GM18499 (cell line): Measurements from ENCODE around the gene CYRIA.

Experiments
- ATAC-seq: cut with Tn5 transposase; IDR thresholded peaks from one replicate; pipeline ENCODE4 v1.9.1; 2021; ENCODE audit warnings: moderate number of reproducible peaks; ENCODE audit not compliant: insufficient read depth, unreplicated experiment

The CYRIA gene

GRCh38 chr2:16671760-16672159 is 6.1 kb upstream of the CYRIA start:
- no peak for ATAC-seq

GRCh38 chr2:16669388-16669787 is 3.8 kb upstream of the CYRIA start:
- no peak for ATAC-seq

DNA sequence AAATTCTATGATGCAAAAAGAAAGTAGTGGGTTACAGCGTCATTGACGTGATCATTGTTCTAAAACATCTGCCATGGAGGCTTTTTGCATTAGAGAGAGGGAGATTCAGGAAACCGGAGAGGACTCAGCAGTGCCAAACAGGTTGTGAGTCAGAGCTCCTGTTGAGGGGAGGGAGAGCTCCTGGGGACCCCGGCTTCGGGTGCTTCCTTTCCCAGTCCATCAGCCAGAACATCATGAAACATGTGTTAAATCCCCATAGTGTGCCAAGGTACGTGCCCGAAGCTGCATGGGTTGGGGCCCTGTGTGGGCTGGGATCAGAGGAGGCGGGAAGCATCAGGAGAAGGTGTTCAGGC is 791 bp upstream of the CYRIA start:
- no peak for ATAC-seq

DNA sequence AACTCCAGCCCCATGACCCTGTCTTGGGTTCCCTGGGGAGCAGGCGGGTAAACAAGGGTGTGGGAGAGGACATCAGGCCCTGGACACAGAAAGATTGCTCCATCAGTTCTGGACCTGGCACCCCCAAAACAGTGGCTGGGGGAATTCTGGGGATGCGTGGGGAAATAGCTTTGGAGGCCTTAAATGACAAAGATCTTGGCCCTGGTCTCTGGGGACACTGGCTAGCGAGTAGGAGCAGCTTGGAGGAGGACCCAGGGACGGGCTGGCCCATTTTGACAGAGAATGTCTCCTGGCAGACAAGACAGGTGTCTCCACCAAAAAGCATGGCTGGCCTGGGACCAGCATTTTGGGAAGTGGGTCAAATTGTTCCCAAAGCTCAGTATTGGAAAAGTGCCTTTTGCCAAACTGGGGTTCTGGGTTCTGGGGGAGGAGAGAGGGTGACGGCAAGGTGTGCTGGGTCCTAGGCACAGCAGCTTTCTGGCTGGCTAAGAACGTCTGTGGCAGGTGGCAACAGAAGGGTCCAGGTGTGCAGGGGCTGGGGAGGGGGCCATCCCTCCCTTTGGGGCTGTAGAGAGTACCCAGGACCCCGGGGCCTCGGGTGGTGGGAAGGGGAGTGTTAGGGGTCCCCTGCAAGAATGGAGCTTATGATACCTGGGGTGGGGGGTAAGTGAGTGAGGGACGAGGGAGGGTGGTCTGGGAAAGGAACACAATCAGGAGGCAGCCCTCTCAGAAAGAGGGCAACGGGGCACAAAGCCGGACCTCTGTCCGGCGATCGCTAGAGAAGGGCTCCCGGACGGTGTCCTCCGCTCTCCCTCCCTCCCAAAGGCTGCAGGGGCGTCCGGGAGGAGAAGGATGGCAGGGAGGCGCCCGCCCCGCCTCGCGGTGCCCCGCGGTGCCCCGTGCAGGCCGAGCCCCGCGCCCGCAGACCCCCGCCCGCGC is 556 bp downstream of the CYRIA start:
- ATAC-seq: no peak

- no peak for ATAC-seq
Observed at GRCh38 chr2:16664052-16664731, 1.4 kb downstream of the CYRIA start.

DNA sequence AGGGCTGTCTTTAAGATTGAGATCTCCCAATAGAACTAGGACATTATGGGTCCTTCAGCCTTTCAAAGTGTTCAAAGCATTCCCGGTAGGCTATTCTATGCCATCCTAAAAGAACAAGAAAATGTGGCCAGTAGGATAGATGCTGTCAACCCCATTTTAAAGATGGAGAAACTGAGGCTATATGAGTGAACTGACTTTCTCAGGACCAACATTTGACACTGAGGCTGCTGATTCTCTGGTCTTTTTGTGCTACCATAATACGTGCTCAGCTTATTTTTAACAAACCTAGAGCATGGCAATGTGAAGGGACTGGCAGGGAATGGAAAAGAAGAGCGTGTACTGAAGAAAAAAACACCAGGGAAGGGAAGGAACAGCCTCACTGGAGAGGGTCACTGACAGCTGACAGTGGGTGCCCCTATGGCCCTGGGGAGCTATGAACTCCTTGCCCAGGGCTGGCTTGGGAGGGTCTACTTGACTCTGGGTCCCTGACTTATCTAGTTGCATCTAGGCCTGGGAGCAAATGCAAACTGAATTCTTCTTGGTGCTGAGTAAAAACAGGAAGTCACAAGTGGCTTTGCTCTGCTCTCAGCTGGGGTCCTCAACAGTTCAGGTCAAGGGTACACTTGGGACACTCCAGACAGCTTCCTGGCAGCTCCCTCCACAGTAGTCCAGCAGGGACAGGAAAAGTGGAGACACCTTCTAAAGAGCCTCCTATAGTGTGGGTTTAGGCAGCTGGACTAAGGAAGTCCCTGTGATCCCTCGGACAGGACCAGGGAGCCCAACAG is 2.3 kb downstream of the CYRIA start:
- no peak for ATAC-seq

DNA sequence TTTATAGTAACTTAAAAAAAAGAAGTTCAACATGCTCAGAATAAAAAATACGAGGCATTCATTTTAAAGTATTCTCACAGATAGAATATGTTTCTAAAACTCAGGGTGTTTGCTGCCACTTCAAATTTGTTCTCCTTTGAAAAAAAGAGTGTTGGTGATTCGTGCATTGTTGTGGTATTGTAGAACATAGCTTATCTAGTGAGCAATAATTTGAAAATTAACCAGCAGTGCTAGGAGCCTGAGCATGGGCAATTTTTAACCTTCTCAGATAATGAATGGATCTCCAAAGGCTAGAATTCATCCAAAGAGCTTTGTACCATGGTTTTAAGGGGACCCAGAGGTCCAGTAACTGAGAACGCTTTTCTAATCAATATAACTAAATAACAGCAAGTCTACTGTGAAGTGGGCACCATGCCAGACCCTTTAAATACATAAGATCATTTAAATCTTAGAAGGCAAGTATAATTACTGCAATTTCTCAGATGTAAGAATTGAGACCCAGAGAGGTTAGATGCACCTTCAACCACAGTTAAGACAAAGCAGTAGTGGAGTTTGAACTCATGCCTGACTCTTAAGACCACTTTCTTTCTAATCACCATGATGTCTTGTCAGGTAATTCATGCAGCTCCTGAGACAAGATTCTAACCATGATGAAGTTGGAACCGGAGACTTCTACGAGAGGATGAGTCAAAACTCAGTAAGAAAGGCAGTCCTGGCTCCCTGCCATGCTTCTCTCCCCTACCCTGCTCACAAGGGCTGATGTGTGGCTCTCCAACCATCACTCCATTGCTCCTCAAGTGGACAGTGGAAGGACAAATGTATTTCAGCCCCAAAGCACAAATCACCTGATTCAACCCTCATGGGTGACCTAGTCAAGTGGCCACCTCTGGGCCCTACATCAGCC is 3.4 kb downstream of the CYRIA start:
- ATAC-seq: no peak

DNA sequence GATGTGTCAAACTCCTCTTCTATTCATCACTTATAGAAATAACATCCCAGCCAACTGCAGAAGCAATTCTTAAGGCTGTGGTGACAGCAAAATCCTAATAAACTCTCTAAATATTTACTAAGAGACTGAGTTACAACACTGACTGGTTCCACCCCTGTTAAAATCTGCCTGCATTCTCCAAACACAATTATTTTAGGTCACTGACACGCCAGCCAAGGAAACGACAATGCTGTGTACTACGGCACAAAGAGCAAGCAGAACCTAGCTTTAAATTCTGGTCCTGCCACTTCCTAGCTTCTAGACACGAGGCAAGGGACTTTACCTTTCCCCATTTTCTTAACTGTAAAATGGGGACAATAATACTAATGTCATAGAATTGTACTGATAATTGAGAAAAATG is 4.1 kb downstream of the CYRIA start:
- ATAC-seq: no peak

DNA sequence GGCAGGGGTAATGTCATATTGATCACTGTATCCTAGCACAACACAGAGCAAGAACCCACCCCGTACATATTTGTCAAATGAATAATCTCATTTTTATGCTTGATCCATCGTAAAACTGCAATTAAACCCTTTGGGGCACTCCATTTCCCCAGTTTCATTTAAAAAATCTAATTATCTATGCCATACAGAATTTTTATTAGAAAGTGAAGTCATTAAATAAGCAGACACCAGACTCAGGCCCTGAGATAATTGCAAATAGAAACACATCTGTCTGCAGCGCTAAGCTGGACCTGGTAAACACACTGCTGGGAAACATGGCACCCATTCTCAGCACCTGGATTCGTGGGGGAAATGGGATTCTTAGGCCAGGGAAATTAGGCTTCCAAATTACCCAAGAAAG is 5.1 kb downstream of the CYRIA start:
- ATAC-seq: no peak

DNA sequence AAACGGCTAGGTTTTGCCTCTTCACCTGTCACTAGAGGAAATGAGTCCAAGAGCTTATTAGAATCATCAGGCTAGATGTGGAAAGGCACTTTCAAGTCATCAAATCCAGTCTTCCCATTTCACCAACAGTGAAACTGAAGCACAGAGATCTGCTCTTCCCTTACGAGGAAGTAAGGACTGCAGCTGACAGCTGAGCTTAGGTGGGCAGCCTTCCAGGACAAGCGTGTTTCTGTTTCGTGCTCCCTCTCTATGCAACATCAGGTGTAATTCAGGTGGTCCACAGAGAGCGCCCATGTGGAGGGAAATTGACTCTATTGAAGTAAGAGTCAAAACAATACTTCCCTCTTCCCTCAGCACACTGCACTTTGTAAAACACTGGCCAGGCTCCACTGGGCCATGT is 5.5 kb downstream of the CYRIA start:
- ATAC-seq: no peak

DNA sequence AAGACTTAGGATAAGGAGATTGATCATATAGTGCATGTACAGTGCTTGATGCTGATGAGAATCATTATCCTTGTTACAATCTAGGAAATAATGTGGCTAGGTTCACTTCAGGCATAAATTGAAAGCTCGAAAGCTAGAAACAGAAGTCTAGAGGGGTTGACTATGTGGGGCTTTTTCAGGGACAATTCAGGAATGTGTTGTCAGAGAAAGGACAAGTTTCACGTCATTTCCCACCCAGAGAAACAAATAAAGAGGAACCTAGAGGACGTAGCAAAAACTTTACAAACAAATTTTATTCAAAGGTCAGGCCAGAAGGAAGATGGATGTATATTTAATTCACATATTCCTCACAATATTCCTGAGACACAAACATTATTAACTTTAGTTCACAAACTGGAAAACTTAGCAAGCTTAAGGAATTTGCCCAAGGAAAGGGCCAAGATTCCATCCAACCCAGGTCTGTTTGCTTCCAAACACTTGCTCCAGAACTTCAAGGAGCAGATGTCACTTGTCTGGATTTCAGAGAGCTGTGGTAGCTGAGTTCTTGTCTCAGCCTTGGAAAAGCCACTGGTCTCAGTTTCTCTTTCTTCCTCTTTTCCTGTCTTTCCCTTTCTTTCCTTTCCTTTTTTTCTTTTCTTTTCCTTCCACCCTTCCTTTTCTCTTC is 7.4 kb downstream of the CYRIA start:
- no peak for ATAC-seq

DNA sequence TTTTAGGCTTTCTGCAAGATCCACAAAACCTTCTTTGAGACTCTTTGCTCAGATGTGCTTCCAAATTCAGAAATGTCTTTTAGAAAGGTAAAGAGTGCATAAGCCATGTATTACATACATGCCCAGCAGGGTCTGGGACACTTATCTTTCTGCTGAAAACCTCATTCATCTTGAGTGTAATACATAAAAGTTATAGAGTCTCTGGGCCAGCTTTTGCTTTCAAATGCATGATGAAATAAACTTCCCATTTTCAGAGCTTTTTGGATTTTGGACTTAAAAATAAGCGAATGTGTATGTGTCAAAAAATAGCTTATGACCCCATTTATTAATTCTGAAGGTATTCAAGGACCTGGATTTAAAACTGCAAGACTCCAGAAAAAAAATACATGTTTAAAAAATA is 8.0 kb downstream of the CYRIA start:
- ATAC-seq: no peak

- peak; percentile 69 for ATAC-seq
Observed at GRCh38 chr2:16656784-16657391, 8.7 kb downstream of the CYRIA start.

DNA sequence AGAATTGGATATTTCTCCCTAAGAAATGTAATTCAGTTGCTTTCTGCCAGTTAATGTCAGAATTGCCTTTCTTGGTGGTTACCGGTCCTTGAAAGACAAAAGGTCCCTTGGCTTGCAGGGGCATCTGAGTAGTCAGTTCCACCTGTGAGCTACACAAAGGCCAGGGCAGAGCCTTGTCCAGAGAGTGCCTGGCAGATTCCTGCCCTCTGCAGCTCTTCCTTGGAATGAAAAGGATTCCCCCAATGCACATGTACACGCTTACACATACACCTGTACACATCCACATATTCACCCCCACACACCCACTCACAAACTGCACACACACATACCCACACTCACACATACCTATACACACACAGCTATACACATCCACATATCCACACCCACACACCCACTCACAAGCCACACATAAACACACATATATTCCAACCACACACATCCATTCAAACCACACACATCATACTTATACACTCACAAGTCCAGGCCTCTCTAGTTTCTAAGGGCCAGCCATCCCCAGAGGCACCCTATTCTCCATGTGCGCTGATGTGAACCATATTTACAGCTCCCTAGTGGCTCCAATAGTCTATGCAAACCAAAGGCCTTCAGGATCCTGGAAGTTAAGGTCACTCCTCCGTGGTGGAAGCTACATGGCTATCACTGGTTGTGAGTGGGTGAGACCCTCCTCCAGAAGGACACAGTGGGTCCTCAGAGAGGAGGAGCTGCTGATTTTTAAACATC is 9.6 kb downstream of the CYRIA start:
- ATAC-seq: no peak

DNA sequence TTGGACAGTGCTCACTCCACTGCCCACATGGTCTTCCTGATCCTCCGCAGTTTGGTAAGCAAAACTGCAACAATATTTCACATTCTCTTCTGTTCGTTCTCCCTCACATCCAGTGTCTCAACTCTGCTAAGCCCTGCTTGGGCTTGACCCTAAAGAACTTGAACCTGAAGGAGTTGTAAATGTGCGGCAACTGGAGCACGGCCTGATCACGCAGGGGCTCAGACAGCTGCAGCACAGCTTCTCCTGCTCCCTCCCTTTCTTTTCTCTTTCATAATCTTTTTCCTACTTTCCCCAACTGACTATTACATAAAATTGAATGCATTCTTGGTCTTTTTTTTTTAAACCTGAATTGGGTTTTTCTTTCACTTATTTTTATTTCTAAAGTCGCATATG is 10.2 kb downstream of the CYRIA start:
- no peak for ATAC-seq

GRCh38 chr2:16654833-16655444 is 10.7 kb downstream of the CYRIA start:
- ATAC-seq: no peak

DNA sequence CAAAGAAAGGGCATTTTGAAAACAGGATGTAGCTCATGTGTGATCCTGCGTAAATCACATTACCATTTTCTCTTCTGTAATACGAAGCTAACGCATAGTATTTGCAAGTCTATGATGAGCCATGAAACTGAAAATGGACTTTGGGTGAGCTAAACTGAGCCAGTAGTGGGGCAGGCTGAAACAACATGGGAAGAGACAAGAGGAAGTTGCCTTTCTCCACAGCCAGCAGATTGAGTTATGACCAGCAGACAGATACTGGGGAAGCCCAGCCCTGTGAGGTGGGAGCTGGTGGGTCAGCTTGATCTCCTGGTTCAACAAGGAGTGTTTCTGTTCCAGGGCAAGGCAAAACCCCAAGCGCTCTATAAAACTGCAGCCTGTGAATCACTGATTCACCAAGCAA is 11.8 kb downstream of the CYRIA start:
- ATAC-seq: peak; percentile 40

DNA sequence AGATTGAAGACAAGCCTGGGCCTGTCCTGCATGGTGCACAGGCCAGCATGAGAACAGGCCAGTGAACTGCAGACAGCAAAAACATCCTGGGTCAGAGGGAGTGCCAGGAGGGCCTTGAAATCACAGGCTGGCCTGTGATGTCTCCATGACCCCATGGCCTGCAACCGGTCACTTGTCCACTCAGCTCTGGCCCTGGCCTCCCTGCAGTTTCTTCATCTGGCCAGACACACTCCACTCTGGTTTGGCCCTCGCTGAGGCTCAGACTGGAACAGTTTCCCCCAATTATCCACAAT is 12.6 kb downstream of the CYRIA start:
- no peak for ATAC-seq
